CD8-positive, alpha-beta memory T cell (primary cell): ENCODE data around the gene RSBN1. TPM values are rescaled to one million over a fixed set of nuclear protein-coding genes. Genes with fewer than 3 reads are reported as not detected.
A peak's percentile ranks its signal among the peaks of the same experiment; 100 is the strongest.

Experiments used
- CTCF ChIA-PET: fragments of 350-600 bp; sonication (Branson Sonifier 250); formaldehyde crosslinking; loops from one replicate; lab custom pipeline; 2021; ENCODE audit warnings: antibody characterized with exemption; lab: Charles Lee
- POLR2A ChIA-PET: fragments of 350-600 bp; sonication (Branson Sonifier 250); formaldehyde crosslinking; loops from one replicate; lab custom pipeline; 2021; ENCODE audit warnings: antibody characterized with exemption; lab: Charles Lee
- DNase-seq, 5 donors: peaks; one replicate each; pipeline versions ENCODE4 v3.0.0 to v3.0.0-alpha.2; 2020 to 2022; ENCODE audit warnings: mixed read lengths in 1 of 5
- H3K27ac ChIP-seq: one replicate; pipeline ENCODE4 v1.7.0; 2013; ENCODE audit warnings: low read depth, mild to moderate bottlenecking, low read length, moderate library complexity
- H3K27me3 ChIP-seq: 2 replicates; pipeline ENCODE4 v1.7.0; 2013; ENCODE audit warnings: low read length, mild to moderate bottlenecking; ENCODE audit not compliant: insufficient read depth, poor library complexity, severe bottlenecking
- H3K36me3 ChIP-seq: 2 replicates; pipeline ENCODE4 v1.7.0; 2013; ENCODE audit warnings: mild to moderate bottlenecking, low read length, moderate library complexity; ENCODE audit not compliant: insufficient read depth
- H3K4me1 ChIP-seq: 2 replicates; pipeline ENCODE4 v1.7.0; 2013; ENCODE audit warnings: mild to moderate bottlenecking, low read length, moderate library complexity; ENCODE audit not compliant: insufficient read depth
- H3K4me3 ChIP-seq: 2 replicates; pipeline ENCODE4 v1.7.0; 2013; ENCODE audit warnings: mild to moderate bottlenecking, low read length
- H3K9me3 ChIP-seq: 2 replicates; pipeline ENCODE4 v1.7.0; 2013; ENCODE audit warnings: mild to moderate bottlenecking, low read length
- H3K27ac Mint-ChIP-seq, 8 donors: one replicate each; pipeline ENCODE4 v1.8.0; 2020 to 2021; ENCODE audit warnings: mixed read lengths in 8 of 8, mild to moderate bottlenecking in 6 of 8, inconsistent platforms in 3 of 8, moderate library complexity in 3 of 8
- H3K27me3 Mint-ChIP-seq, 2 donors: one replicate each; pipeline ENCODE4 v1.8.0; 2020 to 2021; ENCODE audit warnings: mixed read lengths in 2 of 2, mild to moderate bottlenecking in 1 of 2, moderate library complexity in 1 of 2
- H3K36me3 Mint-ChIP-seq, 3 donors: one replicate each; pipeline ENCODE4 v1.8.0; 2020 to 2021; ENCODE audit warnings: mixed read lengths in 3 of 3, inconsistent platforms in 1 of 3, mild to moderate bottlenecking in 1 of 3
- H3K4me1 Mint-ChIP-seq, 3 donors: one replicate each; pipeline ENCODE4 v1.8.0; 2020 to 2021; ENCODE audit warnings: mixed read lengths in 3 of 3, inconsistent platforms in 1 of 3, mild to moderate bottlenecking in 1 of 3
- H3K4me3 Mint-ChIP-seq, 7 donors: one replicate each; pipeline ENCODE4 v1.8.0; 2020 to 2021; ENCODE audit warnings: mixed read lengths in 7 of 7, mild to moderate bottlenecking in 6 of 7, moderate library complexity in 4 of 7, inconsistent platforms in 2 of 7
- H3K9me3 Mint-ChIP-seq, 5 donors: one replicate each; pipeline ENCODE4 v1.8.0; 2020 to 2022; ENCODE audit warnings: mixed read lengths in 5 of 5, mild to moderate bottlenecking in 3 of 5, moderate library complexity in 2 of 5, inconsistent platforms in 1 of 5
- polyA plus RNA-seq: library from polyadenylated mRNA; unstranded; fragments of 300-500 nt; fragmentation: Illumina TruSeq; gene quantifications from one replicate; pipeline ENCODE4 v1.2.3, GENCODE V29; 2021
- total RNA-seq, 2 experiments: library from RNA; stranded (reverse); gene quantifications; one replicate each; pipeline ENCODE4 v1.2.3, GENCODE V29; 2021

Gene RSBN1
- total and polyA plus RNA-seq, 3 experiments from 2014 or later: 18.5 to 44.5 (median 19.2) TPM

DNA sequence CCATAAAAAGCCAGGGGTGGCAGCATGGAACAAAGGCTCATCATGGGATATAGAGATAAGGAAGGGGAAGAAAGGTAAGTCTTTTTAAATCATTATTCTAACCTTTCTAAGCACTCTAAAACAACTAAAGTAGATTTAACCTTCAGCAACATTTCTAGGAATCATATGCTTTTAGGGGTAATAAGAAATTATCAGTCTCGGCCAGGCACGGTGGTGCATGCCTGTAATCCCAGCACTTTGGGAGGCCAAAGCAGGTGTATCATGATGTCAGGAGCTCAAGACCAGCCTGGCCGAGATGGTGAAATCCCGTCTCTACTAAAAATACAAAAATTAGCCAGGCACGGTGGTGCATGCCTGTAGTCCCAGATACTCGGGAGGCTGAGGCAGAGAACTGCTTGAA lies 32.7 kb downstream of the RSBN1 start:
- Histone ChIP-seq H3K4me1 (peaks cover 64% of the 10 kb centered on the region), H3K27me3 (no peaks in the 10 kb centered on the region), H3K9me3 (no peaks in the 10 kb centered on the region), H3K36me3 (peaks cover 10% of the 10 kb centered on the region), H3K27ac (no peak overlapping the region), H3K4me3 (no peak overlapping the region)
- H3K4me1 Mint-ChIP-seq: peaks cover 4 to 19% (median 17%) of the 10 kb centered on the region in 3 donors
- no peak overlapping the region for H3K4me3 Mint-ChIP-seq
- POLR2A ChIA-PET: no interaction called here
- CTCF ChIA-PET: no interaction called here
- peak overlapping the region in 2 of 8 donors; percentile 10 to 87 for H3K27ac Mint-ChIP-seq
- peaks cover 11 to 28% (median 11%) of the 10 kb centered on the region in 3 donors for H3K36me3 Mint-ChIP-seq
- H3K9me3 Mint-ChIP-seq: no peaks in the 10 kb centered on the region
- no peaks in the 10 kb centered on the region for H3K27me3 Mint-ChIP-seq
- no peak for DNase-seq

DNA sequence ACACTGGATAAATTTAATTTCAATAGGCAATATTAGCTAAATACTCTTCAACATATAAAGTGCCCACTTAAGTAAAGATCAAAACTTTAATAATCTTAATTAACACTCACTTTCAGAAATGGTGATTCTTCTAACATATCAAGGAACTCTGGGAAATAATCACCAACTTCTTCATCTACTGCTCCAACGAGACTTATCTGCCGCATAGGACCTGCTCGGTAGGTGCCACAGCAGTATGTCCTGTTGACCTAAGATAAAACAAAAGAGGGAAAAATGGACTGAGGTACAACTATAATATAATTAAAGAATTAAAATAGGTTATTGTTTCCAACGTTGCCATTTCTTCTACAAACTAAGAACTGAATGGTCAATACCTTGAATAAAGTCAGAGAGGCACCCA lies 34.7 kb downstream of the RSBN1 start:
- H3K36me3 ChIP-seq: peaks cover 10% of the 10 kb centered on the region
- no peaks in the 10 kb centered on the region for H3K9me3 ChIP-seq
- peaks cover 44% of the 10 kb centered on the region for H3K4me1 ChIP-seq
- DNase-seq: no peak
- H3K4me3 ChIP-seq: no peak overlapping the region
- ChIA-PET POLR2A (no interaction called here), CTCF (no interaction called here)
- Mint-ChIP-seq H3K4me3 (no peak overlapping the region), H3K9me3 (no peaks in the 10 kb centered on the region), H3K36me3 (peaks cover 11 to 39% (median 13%) of the 10 kb centered on the region in 3 donors), H3K27me3 (no peaks in the 10 kb centered on the region), H3K4me1 (peaks cover 4 to 21% (median 20%) of the 10 kb centered on the region in 3 donors), H3K27ac (no peak overlapping the region)
- no peak overlapping the region for H3K27ac ChIP-seq
- no peaks in the 10 kb centered on the region for H3K27me3 ChIP-seq

DNA sequence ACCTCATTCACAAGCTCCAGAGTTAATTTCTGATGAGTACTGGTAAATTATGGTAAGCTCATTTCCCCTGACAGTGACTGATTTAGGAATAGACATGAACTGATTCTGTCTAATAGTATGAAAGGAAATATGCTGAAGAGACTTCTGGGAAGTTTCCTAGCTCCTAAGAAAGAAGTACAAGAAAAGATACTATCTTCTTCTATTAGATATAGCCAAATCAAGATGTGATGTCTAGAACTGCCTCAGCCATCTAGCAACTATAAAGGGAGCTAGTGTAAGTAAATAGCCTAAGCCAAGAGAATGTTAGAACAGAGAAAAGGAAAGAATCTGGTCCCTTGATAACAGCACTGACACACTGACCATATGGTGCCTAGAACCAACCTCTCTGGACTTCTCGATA lies 42.2 kb downstream of the RSBN1 start:
- Histone ChIP-seq H3K27me3 (no peaks in the 10 kb centered on the region), H3K4me1 (peaks cover 12% of the 10 kb centered on the region), H3K4me3 (no peak overlapping the region), H3K27ac (no peak overlapping the region), H3K36me3 (peaks cover 20% of the 10 kb centered on the region), H3K9me3 (no peaks in the 10 kb centered on the region)
- Mint-ChIP-seq H3K4me1 (peaks cover 41 to 56% (median 44%) of the 10 kb centered on the region in 3 donors), H3K4me3 (peak overlapping the region in 1 of 7 donors; percentile 22), H3K36me3 (peaks cover 0 to 67% (median 31%) of the 10 kb centered on the region in 3 donors), H3K27me3 (no peaks in the 10 kb centered on the region), H3K27ac (peak overlapping the region in 3 of 8 donors; percentile 25 to 72 (median 26)), H3K9me3 (no peaks in the 10 kb centered on the region)
- no peak for DNase-seq
- ChIA-PET CTCF (no interaction called here), POLR2A (interaction anchor here (1.4 kb wide), 1 partner anchor 11 kb away, joined by 4 read pairs; the partner anchor contains the start of gene PHTF1)

DNA sequence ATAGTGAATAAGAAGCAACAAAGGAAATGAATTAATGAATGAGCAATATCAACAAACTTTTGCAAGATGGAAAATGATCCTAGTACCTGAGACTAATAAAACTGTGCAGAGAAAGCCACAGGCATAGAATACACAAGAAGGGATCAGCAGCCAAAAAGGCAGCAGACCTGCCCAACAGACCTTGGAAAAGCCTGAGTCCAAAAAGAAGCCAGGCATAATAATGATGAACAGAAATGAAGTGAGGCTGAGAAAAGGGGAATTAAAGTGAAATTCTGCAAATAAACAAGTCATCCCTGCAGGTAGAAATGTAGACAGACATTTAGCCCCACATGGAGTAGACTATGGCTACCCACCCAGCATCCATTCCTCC lies 42.7 kb downstream of the RSBN1 start:
- no peaks in the 10 kb centered on the region for H3K9me3 Mint-ChIP-seq
- no peak for DNase-seq
- ChIA-PET CTCF (no interaction called here), POLR2A (no interaction called here)
- no peaks in the 10 kb centered on the region for H3K27me3 ChIP-seq
- peak overlapping the region in 4 of 8 donors; percentile 3 to 72 (median 40) for H3K27ac Mint-ChIP-seq
- H3K9me3 ChIP-seq: no peaks in the 10 kb centered on the region
- H3K27ac ChIP-seq: no peak overlapping the region
- H3K4me3 Mint-ChIP-seq: peak overlapping the region in 1 of 7 donors; percentile 6
- peaks cover 43 to 60% (median 44%) of the 10 kb centered on the region in 3 donors for H3K4me1 Mint-ChIP-seq
- peaks cover 0 to 70% (median 31%) of the 10 kb centered on the region in 3 donors for H3K36me3 Mint-ChIP-seq
- H3K4me1 ChIP-seq: peaks cover 12% of the 10 kb centered on the region
- no peaks in the 10 kb centered on the region for H3K27me3 Mint-ChIP-seq
- no peak overlapping the region for H3K4me3 ChIP-seq
- H3K36me3 ChIP-seq: peaks cover 20% of the 10 kb centered on the region

DNA sequence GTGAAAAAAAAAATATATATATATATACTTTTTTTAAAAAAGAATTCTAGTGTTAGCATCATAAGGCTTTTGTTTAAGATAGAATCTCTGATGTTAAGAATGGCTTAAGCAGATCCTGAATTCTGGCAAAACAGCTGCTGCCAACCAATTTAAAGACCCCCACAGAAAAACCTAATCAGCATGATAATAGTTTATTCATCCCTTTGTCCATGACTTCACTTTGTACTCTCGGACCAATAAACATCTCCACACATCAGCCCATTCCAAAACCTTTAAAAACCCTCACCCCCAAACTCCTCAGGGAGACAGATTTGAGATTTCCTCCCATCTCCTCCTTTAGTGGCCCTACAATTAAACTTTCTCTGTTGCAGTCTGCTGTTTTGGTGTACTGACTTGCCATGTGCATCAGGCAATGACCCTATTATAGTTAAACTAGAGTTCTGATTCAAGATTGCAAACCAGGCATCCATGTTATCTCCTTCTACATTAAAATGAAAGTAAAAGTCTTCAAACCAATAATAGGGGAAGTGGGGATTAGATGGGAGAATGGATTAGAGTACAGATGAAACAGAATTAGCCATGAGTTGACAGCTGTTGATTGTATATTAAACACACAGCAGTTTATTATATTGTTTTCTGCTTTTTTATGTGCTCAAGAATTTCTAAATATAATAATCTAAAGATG lies 43.2 kb downstream of the RSBN1 start:
- peaks cover 12% of the 10 kb centered on the region for H3K4me1 ChIP-seq
- peak overlapping the region; percentile 5 to 84 (median 46) for H3K27ac Mint-ChIP-seq
- ChIA-PET CTCF (no interaction called here), POLR2A (no interaction called here)
- H3K4me3 ChIP-seq: no peak overlapping the region
- H3K9me3 Mint-ChIP-seq: no peaks in the 10 kb centered on the region
- H3K9me3 ChIP-seq: no peaks in the 10 kb centered on the region
- no peak overlapping the region for H3K27ac ChIP-seq
- H3K36me3 ChIP-seq: peaks cover 20% of the 10 kb centered on the region
- peaks cover 43 to 61% (median 44%) of the 10 kb centered on the region in 3 donors for H3K4me1 Mint-ChIP-seq
- H3K27me3 ChIP-seq: no peaks in the 10 kb centered on the region
- DNase-seq: no peak
- H3K27me3 Mint-ChIP-seq: no peaks in the 10 kb centered on the region
- H3K4me3 Mint-ChIP-seq: peak overlapping the region in 4 of 7 donors; percentile 3 to 28 (median 9)
- peaks cover 0 to 71% (median 31%) of the 10 kb centered on the region in 3 donors for H3K36me3 Mint-ChIP-seq

DNA sequence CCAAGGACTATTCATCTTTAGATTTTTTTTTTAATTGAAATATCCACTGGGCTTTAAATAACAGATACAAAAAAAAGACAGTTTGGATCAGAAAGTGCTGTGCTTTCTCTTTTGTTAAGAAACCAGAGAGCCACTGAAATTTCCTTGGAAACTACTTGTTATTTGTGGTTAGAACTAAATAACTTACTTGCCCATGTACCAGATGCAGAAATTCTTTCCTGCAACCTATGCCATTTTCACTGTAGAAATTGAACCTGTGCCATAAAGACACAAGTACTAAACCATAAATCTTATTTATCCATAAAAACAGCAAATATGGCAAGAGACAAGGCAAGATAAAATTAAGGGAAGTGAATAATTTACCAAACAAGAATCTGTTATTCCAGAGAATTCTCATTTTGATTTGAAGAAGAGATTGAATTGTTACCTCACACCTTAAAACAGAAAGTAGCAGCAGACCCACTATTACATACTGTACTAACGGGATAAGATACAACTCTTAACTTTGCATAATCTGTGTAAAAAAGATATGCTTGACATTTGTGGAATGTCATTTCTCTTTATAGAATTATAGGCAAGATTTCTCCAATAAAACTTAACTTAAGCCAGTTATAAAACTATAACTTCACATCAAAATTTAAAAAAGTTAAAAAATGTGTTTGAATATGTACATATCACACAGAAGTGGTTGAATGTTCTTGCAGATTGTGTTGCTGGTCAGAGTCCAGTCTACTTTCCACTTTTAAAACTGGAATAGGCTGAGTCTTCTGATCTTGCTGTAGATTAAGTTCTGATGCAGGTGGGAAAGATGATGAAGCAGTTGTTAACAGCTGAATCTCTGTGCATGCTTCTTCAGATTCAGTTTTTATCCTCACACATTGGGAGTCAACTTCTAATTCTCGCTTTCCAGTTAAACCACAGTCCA lies 46.7 kb downstream of the RSBN1 start:
- Mint-ChIP-seq H3K4me1 (peaks cover 32 to 51% (median 35%) of the 10 kb centered on the region in 3 donors), H3K27ac (peak overlapping the region in 7 of 8 donors; percentile 7 to 81 (median 25)), H3K9me3 (no peaks in the 10 kb centered on the region), H3K4me3 (no peak overlapping the region), H3K36me3 (peaks cover 0 to 58% (median 25%) of the 10 kb centered on the region in 3 donors), H3K27me3 (no peaks in the 10 kb centered on the region)
- CTCF ChIA-PET: no interaction called here
- H3K36me3 ChIP-seq: peaks cover 20% of the 10 kb centered on the region
- H3K4me3 ChIP-seq: no peak overlapping the region
- H3K27ac ChIP-seq: no peak overlapping the region
- no peaks in the 10 kb centered on the region for H3K9me3 ChIP-seq
- H3K27me3 ChIP-seq: no peaks in the 10 kb centered on the region
- DNase-seq: no peak
- H3K4me1 ChIP-seq: peaks cover 12% of the 10 kb centered on the region
- POLR2A ChIA-PET: no interaction called here

DNA sequence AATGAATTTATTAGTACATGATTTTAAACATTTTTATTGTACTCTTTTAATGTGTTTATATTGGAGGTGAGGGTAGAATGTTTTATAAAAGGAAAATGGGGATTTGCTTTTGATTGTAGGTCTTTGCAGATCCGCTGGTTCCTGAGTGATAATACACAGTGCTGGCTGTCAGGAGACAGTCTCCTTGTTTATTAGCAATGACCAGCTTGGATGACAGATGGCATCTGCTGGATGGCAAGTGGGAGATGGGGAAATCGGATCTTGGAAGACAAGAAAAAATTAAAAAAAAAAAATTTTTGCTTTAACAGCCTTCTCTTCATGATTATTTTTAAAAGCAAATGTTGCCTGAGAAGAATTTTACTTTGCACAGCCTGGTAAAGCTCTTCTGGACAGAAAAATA lies 48.6 kb downstream of the RSBN1 start:
- no peak overlapping the region for H3K27ac ChIP-seq
- Mint-ChIP-seq H3K27me3 (no peaks in the 10 kb centered on the region), H3K27ac (peak overlapping the region in 5 of 8 donors; percentile 9 to 65 (median 35)), H3K4me1 (peaks cover 21 to 42% (median 24%) of the 10 kb centered on the region in 3 donors), H3K36me3 (peaks cover 0 to 54% (median 13%) of the 10 kb centered on the region in 3 donors), H3K4me3 (peak overlapping the region in 1 of 7 donors; percentile 32), H3K9me3 (no peaks in the 10 kb centered on the region)
- H3K4me3 ChIP-seq: no peak overlapping the region
- H3K9me3 ChIP-seq: no peaks in the 10 kb centered on the region
- H3K4me1 ChIP-seq: peaks cover 7% of the 10 kb centered on the region
- CTCF ChIA-PET: interaction anchor here (1.0 to 1.2 kb wide), 2 partner anchors 16 to 48 kb away, joined by 3 read pairs; partner anchors contain the start of gene RSBN1
- POLR2A ChIA-PET: interaction anchor here (0.6 kb wide), 1 partner anchor 8 kb away, joined by 3 read pairs; no protein-coding TSS in a partner anchor
- H3K36me3 ChIP-seq: peaks cover 20% of the 10 kb centered on the region
- DNase-seq: no peak
- H3K27me3 ChIP-seq: no peaks in the 10 kb centered on the region
